SK-N-SH (cell line): Measurements from ENCODE around the gene DDX25. TPM values are rescaled to one million over a fixed set of nuclear protein-coding genes. Genes with fewer than 3 reads are reported as not detected.

Experiments used
- CTCF ChIA-PET: fragments of 300-600, 350-600 bp; formaldehyde crosslinking; extraction: SDS; loops from one replicate; lab custom pipeline; 2021; lab: Yijun Ruan, JAX
- POLR2A ChIA-PET: fragments of 350-600 bp; sonication (Branson Sonifier 250); formaldehyde crosslinking; extraction: SDS; loops from one replicate; lab custom pipeline; 2020; ENCODE audit warnings: antibody characterized with exemption, inconsistent platforms; lab: Yijun Ruan, JAX
- DNase-seq: peaks from one replicate; pipeline ENCODE4 v3.0.0; 2012
- H2AFZ ChIP-seq: fragments of 200-600 bp; sonication (generic); 2 replicates; pipeline ENCODE4 v1.8.1; 2016; ENCODE audit warnings: antibody characterized with exemption, mild to moderate bottlenecking, low read depth
- H3F3A ChIP-seq: fragments of 200-600 bp; sonication (generic); replicated peaks from 2 replicates; pipeline ENCODE3; 2016; ENCODE audit warnings: antibody characterized with exemption, mild to moderate bottlenecking; ENCODE audit not compliant: insufficient read depth
- H3K27ac ChIP-seq, 2 experiments: fragments of 200-500 bp in 1 of 2; fragments of 200-600 bp in 1 of 2; sonication (Bioruptor generic) in 1 of 2; sonication (generic), shearing (Covaris generic) in 1 of 2; 2 replicates each; pipeline versions ENCODE4 v1.5.1 to v1.6.1; 2014 to 2016; ENCODE audit warnings: low read depth in 2 of 2, inconsistent platforms in 1 of 2, low read length in 1 of 2, mild to moderate bottlenecking in 1 of 2, mixed read lengths in 1 of 2
- H3K27me3 ChIP-seq: fragments of 200-600 bp; sonication (generic), shearing (Covaris generic); 2 replicates; pipeline ENCODE4 v1.6.1; 2016; ENCODE audit warnings: mixed run types; ENCODE audit not compliant: insufficient read depth
- H3K36me3 ChIP-seq, 2 experiments: fragments of 200-500 bp in 1 of 2; fragments of 200-600 bp in 1 of 2; sonication (Bioruptor generic) in 1 of 2; sonication (generic) in 1 of 2; replicated peaks in 1 of 2; 2 replicates each; pipeline versions ENCODE3 to v1.5.1; 2014 to 2016; ENCODE audit warnings: low read length in 1 of 2, mild to moderate bottlenecking in 1 of 2; ENCODE audit not compliant: insufficient read depth in 2 of 2, control insufficient read depth in 1 of 2
- H3K4me1 ChIP-seq, 2 experiments: fragments of 200-500 bp in 1 of 2; fragments of 200-600 bp in 1 of 2; sonication (Bioruptor generic) in 1 of 2; sonication (generic), shearing (Covaris generic) in 1 of 2; 2 replicates each; pipeline versions ENCODE4 v1.5.1 to v1.6.1; 2014 to 2016; ENCODE audit warnings: low read depth in 1 of 2, low read length in 1 of 2, mixed run types in 1 of 2; ENCODE audit not compliant: insufficient read depth in 2 of 2, control insufficient read depth in 1 of 2
- H3K4me2 ChIP-seq: fragments of 200-600 bp; sonication (generic), shearing (Covaris generic); 2 replicates; pipeline ENCODE4 v1.6.1; 2017; ENCODE audit warnings: mixed run types
- H3K4me3 ChIP-seq, 2 experiments: fragments of 200-500 bp in 1 of 2; fragments of 200-600 bp in 1 of 2; sonication (Bioruptor generic) in 1 of 2; sonication (generic), shearing (Covaris generic) in 1 of 2; 2 replicates each; pipeline versions ENCODE4 v1.5.1 to v1.8.1; 2014 to 2016; ENCODE audit warnings: low read depth in 2 of 2, inconsistent platforms in 1 of 2, low read length in 1 of 2, mild to moderate bottlenecking in 1 of 2, mixed read lengths in 1 of 2, moderate library complexity in 1 of 2
- H3K79me2 ChIP-seq: fragments of 200-600 bp; sonication (generic); 2 replicates; pipeline ENCODE4 v1.8.1; 2017; ENCODE audit warnings: mild to moderate bottlenecking; ENCODE audit not compliant: insufficient read depth
- H3K9ac ChIP-seq: fragments of 200-600 bp; sonication (generic); 2 replicates; pipeline ENCODE4 v1.6.1; 2017; ENCODE audit warnings: mixed run types
- H3K9me2 ChIP-seq: fragments of 200-600 bp; sonication (generic); 2 replicates; pipeline ENCODE4 v1.6.1; 2017; ENCODE audit warnings: mixed run types
- H3K9me3 ChIP-seq: fragments of 200-600 bp; sonication (generic); 2 replicates; pipeline ENCODE4 v1.6.1; 2017; ENCODE audit warnings: mixed run types, mild to moderate bottlenecking, moderate library complexity
- H4K20me1 ChIP-seq: fragments of 200-600 bp; sonication (generic); 2 replicates; pipeline ENCODE4 v1.6.1; 2017; ENCODE audit warnings: mild to moderate bottlenecking, mixed run types; ENCODE audit not compliant: insufficient read depth
- CHD2 ChIP-seq: fragments of 150-350 bp; IDR thresholded peaks from 2 replicates; pipeline ENCODE4 v1.6.1; 2018; ENCODE audit warnings: low read length; ENCODE audit not compliant: partially characterized antibody
- ELF1 ChIP-seq: IDR thresholded peaks from 2 replicates; pipeline ENCODE4 v1.4.0; 2012
- EZH2phosphoT487 ChIP-seq: fragments of 200-600 bp; sonication (generic); IDR thresholded peaks from 2 replicates; pipeline ENCODE4 v1.6.1; 2017; ENCODE audit warnings: low read depth, mixed run types, mild to moderate bottlenecking, antibody characterized with exemption, moderate library complexity, borderline replicate concordance
- FOXJ3 ChIP-seq: sonication (generic); formaldehyde crosslinking; IDR thresholded peaks from 2 replicates; pipeline ENCODE4 v1.5.1; 2020; ENCODE audit warnings: mild to moderate bottlenecking, missing genetic modification reagents
- FOXM1 ChIP-seq: IDR thresholded peaks from 2 replicates; pipeline ENCODE4 v1.4.0; 2012; ENCODE audit warnings: low read depth, mild to moderate bottlenecking
- GATA2 ChIP-seq: sonication (generic); formaldehyde crosslinking; IDR thresholded peaks from 2 replicates; pipeline ENCODE4 v1.5.0; 2020; ENCODE audit warnings: mild to moderate bottlenecking, missing genetic modification reagents
- IRF3 ChIP-seq: fragments of 150-350 bp; IDR thresholded peaks from 2 replicates; pipeline ENCODE4 v1.6.1; 2016; ENCODE audit warnings: mild to moderate bottlenecking, low read depth, low read length
- NFIC ChIP-seq: IDR thresholded peaks from 2 replicates; pipeline ENCODE4 v1.4.0; 2012; ENCODE audit warnings: borderline replicate concordance
- POLR2AphosphoS5 ChIP-seq: IDR thresholded peaks from 2 replicates; pipeline ENCODE4 v1.6.1; 2012; ENCODE audit warnings: low read depth, low read length
- RCOR1 ChIP-seq: fragments of 150-350 bp; IDR thresholded peaks from 2 replicates; pipeline ENCODE4 v1.6.1; 2017; ENCODE audit warnings: antibody characterized with exemption, low read length
- REST ChIP-seq: IDR thresholded peaks from 2 replicates; pipeline ENCODE4 v1.6.1; 2012; ENCODE audit warnings: mild to moderate bottlenecking, low read depth, low read length, moderate library complexity
- RFX5 ChIP-seq: IDR thresholded peaks from 2 replicates; pipeline ENCODE4 v1.6.1; 2012; ENCODE audit warnings: mild to moderate bottlenecking, improper control_type of control experiment, low read length
- RXRA ChIP-seq: IDR thresholded peaks from 2 replicates; pipeline ENCODE4 v1.4.0; 2012; ENCODE audit warnings: low read depth, mild to moderate bottlenecking, borderline replicate concordance
- SMC3 ChIP-seq: IDR thresholded peaks from 2 replicates; pipeline ENCODE4 v1.6.1; 2012; ENCODE audit warnings: low read depth, low read length, improper control_type of control experiment
- USF2 ChIP-seq: fragments of 150-350 bp; IDR thresholded peaks from 2 replicates; pipeline ENCODE4 v1.6.1; 2017; ENCODE audit warnings: antibody characterized with exemption, low read length, low read depth, borderline replicate concordance
- WGBS: methylation state at CpG from one replicate; pipeline ENCODE4 v1.1.6; 2017; ENCODE audit warnings: low lambda C conversion rate; 5-methylcytosine and 5-hydroxymethylcytosine counted together
- polyA plus RNA-seq, 3 experiments: library from polyadenylated mRNA; depleted of rRNA; stranded (reverse); fragments of >200 nt; gene quantifications; 2 replicates each; pipeline ENCODE4 v1.2.3, GENCODE V29; 2012
- TF ChIP-seq, protein P1 (sequence below): IDR thresholded peaks from 2 replicates; pipeline ENCODE4 v1.4.0; 2012; ENCODE audit warnings: low read depth, borderline replicate concordance
- TF ChIP-seq, protein P2 (sequence below): IDR thresholded peaks from 2 replicates; pipeline ENCODE4 v1.4.0; 2012; ENCODE audit warnings: low read depth

The DDX25 gene
- polyA plus RNA-seq, 1 of the 3 experiments (the other 2 are of a cell fraction): 0.12 TPM

- Histone ChIP-seq H3K9me3 (no peaks in the 10 kb centered on the region), H4K20me1 (no peaks in the 10 kb centered on the region), H3F3A (no peaks in the 10 kb centered on the region), H3K9ac (no peak overlapping the region), H2AFZ (no peak overlapping the region), H3K79me2 (no peaks in the 10 kb centered on the region), H3K36me3 (peaks cover 0 to 38% of the 10 kb centered on the region in 2 experiments), H3K27me3 (no peaks in the 10 kb centered on the region), H3K4me2 (no peak overlapping the region), H3K4me3 (no peak overlapping the region), H3K9me2 (no peaks in the 10 kb centered on the region), H3K4me1 (no peaks in the 10 kb centered on the region; a peak in 2 of 4 replicates), H3K27ac (no peak overlapping the region)
- POLR2A ChIA-PET: interaction anchor here (0.7 kb wide), 1 partner anchor 66 kb away, joined by 3 read pairs; no protein-coding TSS in a partner anchor
- TF ChIP-seq USF2 (no peak), POLR2AphosphoS5 (no peak), FOXJ3 (no peak), NFIC (no peak), RCOR1 (no peak), RFX5 (no peak), REST (no peak), IRF3 (no peak), CHD2 (no peak), EZH2phosphoT487 (no peak), GATA2 (CRISPR knock-in tag) (no peak), FOXM1 (no peak), SMC3 (no peak), RXRA (no peak), ELF1 (no peak)
- TF ChIP-seq, protein P1, sequence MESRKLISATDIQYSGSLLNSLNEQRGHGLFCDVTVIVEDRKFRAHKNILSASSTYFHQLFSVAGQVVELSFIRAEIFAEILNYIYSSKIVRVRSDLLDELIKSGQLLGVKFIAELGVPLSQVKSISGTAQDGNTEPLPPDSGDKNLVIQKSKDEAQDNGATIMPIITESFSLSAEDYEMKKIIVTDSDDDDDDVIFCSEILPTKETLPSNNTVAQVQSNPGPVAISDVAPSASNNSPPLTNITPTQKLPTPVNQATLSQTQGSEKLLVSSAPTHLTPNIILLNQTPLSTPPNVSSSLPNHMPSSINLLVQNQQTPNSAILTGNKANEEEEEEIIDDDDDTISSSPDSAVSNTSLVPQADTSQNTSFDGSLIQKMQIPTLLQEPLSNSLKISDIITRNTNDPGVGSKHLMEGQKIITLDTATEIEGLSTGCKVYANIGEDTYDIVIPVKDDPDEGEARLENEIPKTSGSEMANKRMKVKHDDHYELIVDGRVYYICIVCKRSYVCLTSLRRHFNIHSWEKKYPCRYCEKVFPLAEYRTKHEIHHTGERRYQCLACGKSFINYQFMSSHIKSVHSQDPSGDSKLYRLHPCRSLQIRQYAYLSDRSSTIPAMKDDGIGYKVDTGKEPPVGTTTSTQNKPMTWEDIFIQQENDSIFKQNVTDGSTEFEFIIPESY: no peak
- TF ChIP-seq, protein P2, sequence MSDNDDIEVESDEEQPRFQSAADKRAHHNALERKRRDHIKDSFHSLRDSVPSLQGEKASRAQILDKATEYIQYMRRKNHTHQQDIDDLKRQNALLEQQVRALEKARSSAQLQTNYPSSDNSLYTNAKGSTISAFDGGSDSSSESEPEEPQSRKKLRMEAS: no peak
- WGBS: 78% methylated on average over 6 of the region's 6 CpGs
- DNase-seq: no peak
- CTCF ChIA-PET: interaction anchor here (0.6 kb wide), 1 partner anchor 140 kb away, joined by 3 read pairs; no protein-coding TSS in a partner anchor
Measured at GRCh38 chr11:125960771-125961170, 56.5 kb downstream of the DDX25 start.
